ENCODE measurements around the gene ATAT1. TPM values are rescaled to one million over a fixed set of nuclear protein-coding genes. Genes with fewer than 3 reads are reported as not detected.

The ATAT1 gene
- total RNA-seq, 1 experiment from 2014 or later: 6.1 TPM

GRCh38 chr6:30654798-30655742 lies 28.4 kb downstream of the ATAT1 start:
- POLR2A ChIA-PET (ENCODE audit: unreplicated experiment): no interaction called here
- DNase-seq (no peak), ATAC-seq (no peak)
- H3K27me3 ChIP-seq (ENCODE audit: low read length): no peaks in the 10 kb centered on the region
- H3F3A ChIP-seq (ENCODE audit: low read length, unreplicated experiment): no peaks in the 10 kb centered on the region
- H3K27ac ChIP-seq (ENCODE audit: low read length): no peak overlapping the region
- CTCF ChIA-PET: no interaction called here
- no peaks in the 10 kb centered on the region for H3K79me2 ChIP-seq (ENCODE audit: low read length)
- no peak overlapping the region for H2AFZ ChIP-seq (ENCODE audit: low read length)
- no peak overlapping the region for H3K4me2 ChIP-seq (ENCODE audit: low read length)
- no peaks in the 10 kb centered on the region for H3K9me3 ChIP-seq (ENCODE audit: low read length)
- no peaks in the 10 kb centered on the region for H4K20me1 ChIP-seq (ENCODE audit: low read length)
- no peak overlapping the region for H3K9ac ChIP-seq (ENCODE audit: low read length)
- peaks cover 45% of the 10 kb centered on the region for H3K36me3 ChIP-seq (ENCODE audit: low read depth, low read length)
- intact Hi-C loops (cut with micrococcal nuclease): no loop called here
- no peaks in the 10 kb centered on the region for H3K4me1 ChIP-seq (ENCODE audit: insufficient read depth, low read length)
- H3K9me2 ChIP-seq (replicated peaks; ENCODE audit: low read length): no peaks in the 10 kb centered on the region
- BruUV-seq (replicated peaks): TSS peak; percentile 7
- TF ChIP-seq EZH2 (IDR thresholded peaks at IDR 0.05; ENCODE audit: low read length, unreplicated experiment): no peak
- TF ChIP-seq, protein P1, sequence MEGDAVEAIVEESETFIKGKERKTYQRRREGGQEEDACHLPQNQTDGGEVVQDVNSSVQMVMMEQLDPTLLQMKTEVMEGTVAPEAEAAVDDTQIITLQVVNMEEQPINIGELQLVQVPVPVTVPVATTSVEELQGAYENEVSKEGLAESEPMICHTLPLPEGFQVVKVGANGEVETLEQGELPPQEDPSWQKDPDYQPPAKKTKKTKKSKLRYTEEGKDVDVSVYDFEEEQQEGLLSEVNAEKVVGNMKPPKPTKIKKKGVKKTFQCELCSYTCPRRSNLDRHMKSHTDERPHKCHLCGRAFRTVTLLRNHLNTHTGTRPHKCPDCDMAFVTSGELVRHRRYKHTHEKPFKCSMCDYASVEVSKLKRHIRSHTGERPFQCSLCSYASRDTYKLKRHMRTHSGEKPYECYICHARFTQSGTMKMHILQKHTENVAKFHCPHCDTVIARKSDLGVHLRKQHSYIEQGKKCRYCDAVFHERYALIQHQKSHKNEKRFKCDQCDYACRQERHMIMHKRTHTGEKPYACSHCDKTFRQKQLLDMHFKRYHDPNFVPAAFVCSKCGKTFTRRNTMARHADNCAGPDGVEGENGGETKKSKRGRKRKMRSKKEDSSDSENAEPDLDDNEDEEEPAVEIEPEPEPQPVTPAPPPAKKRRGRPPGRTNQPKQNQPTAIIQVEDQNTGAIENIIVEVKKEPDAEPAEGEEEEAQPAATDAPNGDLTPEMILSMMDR (conservative IDR thresholded peaks at IDR 0.05; ENCODE audit: low read depth, low read length): no peak
- no peak overlapping the region for H3K4me3 ChIP-seq (ENCODE audit: low read length)

GRCh38 chr6:30655743-30656094 lies 29.0 kb downstream of the ATAT1 start:
- TF ChIP-seq, protein P1 (conservative IDR thresholded peaks at IDR 0.05; ENCODE audit: low read depth, low read length): no peak
- TF ChIP-seq EZH2phosphoT487 (IDR thresholded peaks at IDR 0.05; ENCODE audit: borderline replicate concordance, low read length) (no peak), EZH2 (IDR thresholded peaks at IDR 0.05; ENCODE audit: low read length, unreplicated experiment) (no peak)
- Histone ChIP-seq H3K27ac (ENCODE audit: low read length) (no peak overlapping the region), H3K4me2 (ENCODE audit: low read length) (no peak overlapping the region), H3K9me2 (replicated peaks; ENCODE audit: low read length) (no peaks in the 10 kb centered on the region), H3K9ac (ENCODE audit: low read length) (no peak overlapping the region), H3F3A (ENCODE audit: low read length, unreplicated experiment) (no peaks in the 10 kb centered on the region), H3K4me1 (ENCODE audit: insufficient read depth, low read length) (no peaks in the 10 kb centered on the region), H3K27me3 (ENCODE audit: low read length) (no peaks in the 10 kb centered on the region), H3K9me3 (ENCODE audit: low read length) (no peaks in the 10 kb centered on the region), H3K36me3 (ENCODE audit: low read depth, low read length) (peaks cover 45% of the 10 kb centered on the region), H4K20me1 (ENCODE audit: low read length) (no peaks in the 10 kb centered on the region), H3K79me2 (ENCODE audit: low read length) (no peaks in the 10 kb centered on the region), H3K4me3 (ENCODE audit: low read length) (no peak overlapping the region), H2AFZ (ENCODE audit: low read length) (no peak overlapping the region)
- no TSS peak for BruUV-seq (replicated peaks)
- DNase-seq: no peak
- ATAC-seq: no peak
- CTCF ChIA-PET: no interaction called here
- intact Hi-C loops (cut with micrococcal nuclease): no loop called here
- POLR2A ChIA-PET (ENCODE audit: unreplicated experiment): no interaction called here

DNA sequence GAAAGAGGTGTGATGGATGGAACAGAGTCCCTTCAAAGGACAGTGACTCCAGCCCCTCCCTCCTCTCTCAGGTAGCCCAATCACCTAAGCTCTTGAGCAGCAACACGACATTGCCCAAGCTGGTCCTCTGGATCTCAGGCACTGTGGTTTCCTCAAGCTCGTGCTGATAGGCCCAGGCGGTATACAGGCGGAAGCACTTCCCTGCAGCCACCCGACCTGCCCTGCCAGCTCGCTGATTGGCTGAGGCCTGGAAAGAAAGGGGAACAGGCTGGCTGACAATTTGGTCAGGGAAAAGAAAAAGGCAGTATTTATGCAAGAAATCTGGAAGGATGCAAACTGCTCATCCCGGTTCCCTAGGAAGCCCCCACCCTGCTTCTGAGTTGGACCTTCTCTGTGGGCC lies 29.8 kb downstream of the ATAT1 start:
- no peak overlapping the region for H3K4me3 ChIP-seq (ENCODE audit: low read length)
- ATAC-seq (no peak), DNase-seq (no peak)
- H3K9me2 ChIP-seq (replicated peaks; ENCODE audit: low read length): no peaks in the 10 kb centered on the region
- H3K4me2 ChIP-seq (ENCODE audit: low read length): no peak overlapping the region
- ChIA-PET CTCF (no interaction called here), POLR2A (ENCODE audit: unreplicated experiment) (no interaction called here)
- no peaks in the 10 kb centered on the region for H3F3A ChIP-seq (ENCODE audit: low read length, unreplicated experiment)
- H3K79me2 ChIP-seq (ENCODE audit: low read length): no peaks in the 10 kb centered on the region
- H3K4me1 ChIP-seq (ENCODE audit: insufficient read depth, low read length): no peaks in the 10 kb centered on the region
- BruUV-seq (replicated peaks): no TSS peak
- no peaks in the 10 kb centered on the region for H4K20me1 ChIP-seq (ENCODE audit: low read length)
- no peak overlapping the region for H3K9ac ChIP-seq (ENCODE audit: low read length)
- H3K36me3 ChIP-seq (ENCODE audit: low read depth, low read length): peaks cover 42% of the 10 kb centered on the region
- no peak overlapping the region for H3K27ac ChIP-seq (ENCODE audit: low read length)
- no peaks in the 10 kb centered on the region for H3K9me3 ChIP-seq (ENCODE audit: low read length)
- TF ChIP-seq EZH2 (IDR thresholded peaks at IDR 0.05; ENCODE audit: low read length, unreplicated experiment): no peak
- TF ChIP-seq EZH2phosphoT487 (IDR thresholded peaks at IDR 0.05; ENCODE audit: borderline replicate concordance, low read length): no peak
- TF ChIP-seq, protein P1 (conservative IDR thresholded peaks at IDR 0.05; ENCODE audit: low read depth, low read length): no peak
- H3K27me3 ChIP-seq (ENCODE audit: low read length): no peaks in the 10 kb centered on the region
- intact Hi-C loops (cut with micrococcal nuclease): no loop called here
- no peak overlapping the region for H2AFZ ChIP-seq (ENCODE audit: low read length)
